Osteocyte (in vitro differentiated cells): ENCODE results near the gene TOM1L2. TPM values are rescaled to one million over a fixed set of nuclear protein-coding genes. Genes with fewer than 3 reads are reported as not detected.

Source experiments
- DNase-seq: peaks from one replicate; pipeline ENCODE4 v3.0.0; 2021; ENCODE audit warnings: mixed read lengths; ENCODE audit not compliant: unreplicated experiment; ENCODE audit errors: extremely low spot score
- H3K27ac Mint-ChIP-seq: one replicate; pipeline ENCODE4 v1.8.0; 2021; ENCODE audit warnings: mild to moderate bottlenecking, mixed read lengths; ENCODE audit not compliant: unreplicated experiment
- H3K27me3 Mint-ChIP-seq: one replicate; pipeline ENCODE4 v1.8.0; 2021; ENCODE audit warnings: mixed read lengths; ENCODE audit not compliant: unreplicated experiment
- H3K36me3 Mint-ChIP-seq: one replicate; pipeline ENCODE4 v1.8.0; 2021; ENCODE audit warnings: mixed read lengths; ENCODE audit not compliant: unreplicated experiment
- H3K4me1 Mint-ChIP-seq: one replicate; pipeline ENCODE4 v1.8.0; 2021; ENCODE audit warnings: mixed read lengths; ENCODE audit not compliant: unreplicated experiment
- H3K4me3 Mint-ChIP-seq: one replicate; pipeline ENCODE4 v1.8.0; 2021; ENCODE audit warnings: mild to moderate bottlenecking, moderate library complexity, mixed read lengths; ENCODE audit not compliant: unreplicated experiment
- H3K9me3 Mint-ChIP-seq: one replicate; pipeline ENCODE4 v1.8.0; 2021; ENCODE audit warnings: mixed read lengths; ENCODE audit not compliant: unreplicated experiment
- CTCF ChIP-seq: fragments of 200-600 bp; sonication (generic); IDR thresholded peaks from 2 replicates; pipeline ENCODE4 v1.5.0; 2021; ENCODE audit warnings: antibody characterized with exemption, mild to moderate bottlenecking, moderate library complexity
- total RNA-seq: library from RNA; stranded (reverse); gene quantifications from 2 replicates; pipeline ENCODE4 v1.2.1, GENCODE V29; 2021

The TOM1L2 gene
- total RNA-seq, 1 donor from 2014 or later, result 69.7 TPM

- no peak overlapping the region for H3K4me3 Mint-ChIP-seq
- peak overlapping the region; percentile 96 for H3K27ac Mint-ChIP-seq
- H3K4me1 Mint-ChIP-seq, result peaks cover 73% of the 10 kb centered on the region
- H3K27me3 Mint-ChIP-seq, result no peaks in the 10 kb centered on the region
- peaks cover 2% of the 10 kb centered on the region for H3K36me3 Mint-ChIP-seq
- H3K9me3 Mint-ChIP-seq, result no peaks in the 10 kb centered on the region
- peak; percentile 82 for DNase-seq
- TF ChIP-seq CTCF, result no peak
Observed at GRCh38 chr17:17837966-17838962, 133.9 kb downstream of the TOM1L2 start.

- peaks cover 73% of the 10 kb centered on the region for H3K4me1 Mint-ChIP-seq
- no peaks in the 10 kb centered on the region for H3K9me3 Mint-ChIP-seq
- peaks cover 2% of the 10 kb centered on the region for H3K36me3 Mint-ChIP-seq
- peak overlapping the region; percentile 80 for H3K4me3 Mint-ChIP-seq
- peak overlapping the region; percentile 96 for H3K27ac Mint-ChIP-seq
- DNase-seq, result no peak
- no peaks in the 10 kb centered on the region for H3K27me3 Mint-ChIP-seq
- TF ChIP-seq CTCF, result no peak
Observed at GRCh38 chr17:17837380-17837821, 134.8 kb downstream of the TOM1L2 start.

GRCh38 chr17:17836818-17837379 is 135.3 kb downstream of the TOM1L2 start, which contains the start of gene SREBF1:
TSS of gene SREBF1 (minus strand) at chr17:17836986. CDS start at chr17:17836817, 169 bp downstream.
- Mint-ChIP-seq H3K4me1 (peaks cover 73% of the 10 kb centered on the region), H3K9me3 (no peaks in the 10 kb centered on the region), H3K36me3 (peaks cover 2% of the 10 kb centered on the region), H3K27me3 (no peaks in the 10 kb centered on the region), H3K27ac (peak within 1 kb of the TSS; percentile 96), H3K4me3 (peak within 1 kb of the TSS; percentile 80)
- peak; percentile 87 for DNase-seq
- TF ChIP-seq CTCF, result no peak

GRCh38 chr17:17836250-17836817 is 135.9 kb downstream of the TOM1L2 start:
- peak overlapping the region; percentile 80 for H3K4me3 Mint-ChIP-seq
- H3K27ac Mint-ChIP-seq, result peak overlapping the region; percentile 82
- H3K27me3 Mint-ChIP-seq, result no peaks in the 10 kb centered on the region

More at GRCh38 chr17:17836250-17836817, 135.9 kb downstream of the TOM1L2 start:
- peak; percentile 99 for DNase-seq
- peaks cover 67% of the 10 kb centered on the region for H3K4me1 Mint-ChIP-seq
- H3K9me3 Mint-ChIP-seq, result no peaks in the 10 kb centered on the region
- peaks cover 2% of the 10 kb centered on the region for H3K36me3 Mint-ChIP-seq
- no peak for TF ChIP-seq CTCF
